Parathyroid adenoma (tissue), 2 donors: ENCODE data around the gene PTPN3.

Experiments
- H2AFZ ChIP-seq: fragments of 300-600 bp; sonication (generic); one replicate; pipeline ENCODE4 v1.7.0; 2017; ENCODE audit warnings: antibody characterized with exemption, mild to moderate bottlenecking
- H3K27ac ChIP-seq: fragments of 300-600 bp; sonication (generic); one replicate; pipeline ENCODE4 v1.7.0; 2017
- H3K27me3 ChIP-seq: fragments of 300-600 bp; sonication (generic); one replicate; pipeline ENCODE4 v1.7.0; 2017; ENCODE audit warnings: low read length; ENCODE audit not compliant: control insufficient read depth, insufficient read depth
- H3K36me3 ChIP-seq: fragments of 300-600 bp; sonication (generic); one replicate; pipeline ENCODE4 v1.7.0; 2017; ENCODE audit warnings: low read length; ENCODE audit not compliant: control insufficient read depth, insufficient read depth
- H3K4me1 ChIP-seq: fragments of 300-600 bp; sonication (generic); one replicate; pipeline ENCODE4 v1.7.0; 2017; ENCODE audit warnings: control low read depth
- H3K4me2 ChIP-seq: fragments of 300-600 bp; sonication (generic); one replicate; pipeline ENCODE4 v1.7.0; 2017; ENCODE audit warnings: low read length
- H3K4me3 ChIP-seq: fragments of 300-600 bp; sonication (generic); one replicate; pipeline ENCODE4 v1.7.0; 2017; ENCODE audit warnings: low read depth, low read length
- H3K79me2 ChIP-seq: fragments of 300-600 bp; sonication (generic); one replicate; pipeline ENCODE4 v1.7.0; 2017; ENCODE audit warnings: control low read depth
- H3K9ac ChIP-seq: fragments of 300-600 bp; sonication (generic); one replicate; pipeline ENCODE4 v1.7.0; 2017; ENCODE audit warnings: mild to moderate bottlenecking
- H3K9me3 ChIP-seq: fragments of 300-600 bp; sonication (generic); one replicate; pipeline ENCODE4 v1.7.0; 2017; ENCODE audit warnings: low read length; ENCODE audit not compliant: control insufficient read depth
- CTCF ChIP-seq: fragments of 300-600 bp; sonication (generic); IDR thresholded peaks from one replicate; pipeline ENCODE4 v1.7.0; 2017; ENCODE audit warnings: antibody characterized with exemption, mild to moderate bottlenecking
- donor health status: primary hyperparathyroidism.

Gene PTPN3

GRCh38 chr9:109403116-109403515 lies 95.0 kb downstream of the PTPN3 start:
- Histone ChIP-seq H3K27ac (no peak overlapping the region), H3K27me3 (no peaks in the 10 kb centered on the region)

GRCh38 chr9:109401990-109402318 lies 96.2 kb downstream of the PTPN3 start:
- Histone ChIP-seq H2AFZ (no peak overlapping the region), H3K79me2 (no peaks in the 10 kb centered on the region), H3K27ac (no peak overlapping the region), H3K9me3 (no peaks in the 10 kb centered on the region), H3K4me3 (no peak overlapping the region), H3K9ac (no peak overlapping the region), H3K36me3 (no peaks in the 10 kb centered on the region), H3K27me3 (no peaks in the 10 kb centered on the region), H3K4me1 (no peaks in the 10 kb centered on the region), H3K4me2 (no peak overlapping the region)
- no peak for TF ChIP-seq CTCF

More at GRCh38 chr9:109403116-109403515, 95.0 kb downstream of the PTPN3 start:
- H3K79me2 ChIP-seq: no peaks in the 10 kb centered on the region
- H2AFZ ChIP-seq: no peak overlapping the region
- TF ChIP-seq CTCF: no peak
- no peak overlapping the region for H3K9ac ChIP-seq
- no peak overlapping the region for H3K4me3 ChIP-seq
- no peaks in the 10 kb centered on the region for H3K9me3 ChIP-seq
- no peaks in the 10 kb centered on the region for H3K36me3 ChIP-seq
- no peaks in the 10 kb centered on the region for H3K4me1 ChIP-seq
- no peak overlapping the region for H3K4me2 ChIP-seq

DNA sequence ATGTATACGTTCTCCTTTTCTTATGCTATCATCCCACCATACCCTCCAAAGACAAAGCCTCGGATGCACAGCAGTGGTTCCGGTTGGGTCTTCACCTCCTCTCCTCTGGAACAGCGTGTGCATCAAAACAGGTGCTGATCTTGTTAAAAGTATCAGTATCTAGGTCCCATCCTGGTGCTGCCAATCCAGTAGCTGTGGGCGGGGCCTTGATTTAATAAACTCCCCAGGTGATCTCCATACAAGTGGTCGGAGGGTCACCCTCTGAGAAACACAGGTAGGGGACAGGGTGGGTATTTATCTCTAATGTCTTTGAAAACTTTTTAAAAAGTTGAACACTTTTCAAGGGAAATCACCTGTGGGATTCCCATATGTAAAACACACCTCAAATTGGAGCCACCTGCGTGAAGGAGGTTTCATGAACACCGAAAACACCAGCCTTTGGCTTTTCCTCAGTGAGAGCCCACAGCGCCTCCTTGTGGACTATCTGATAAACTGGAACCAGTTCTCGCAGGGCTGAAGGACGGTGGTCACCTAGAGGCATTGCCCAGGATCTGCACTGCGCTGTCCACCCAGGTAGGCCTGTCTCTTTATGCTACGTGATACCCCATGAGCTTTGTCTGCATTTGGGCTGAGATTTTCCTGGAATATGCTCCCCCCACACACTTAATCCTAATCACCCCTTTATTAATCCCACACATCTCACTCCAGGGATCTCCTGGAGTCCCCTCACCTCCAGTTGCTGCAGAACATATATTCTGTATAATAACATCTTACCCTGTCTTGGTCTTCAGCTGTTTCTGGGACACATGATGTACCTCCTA lies 96.7 kb downstream of the PTPN3 start:
- Histone ChIP-seq H3K36me3 (no peaks in the 10 kb centered on the region), H3K4me3 (no peak overlapping the region), H3K4me1 (no peaks in the 10 kb centered on the region), H3K9me3 (no peaks in the 10 kb centered on the region), H3K27me3 (no peaks in the 10 kb centered on the region), H3K4me2 (no peak overlapping the region), H3K9ac (no peak overlapping the region), H2AFZ (no peak overlapping the region), H3K79me2 (no peaks in the 10 kb centered on the region), H3K27ac (no peak overlapping the region)
- peak; percentile 47 for TF ChIP-seq CTCF

- Histone ChIP-seq H3K4me3 (no peak overlapping the region), H3K9ac (no peak overlapping the region), H3K9me3 (no peaks in the 10 kb centered on the region), H3K36me3 (no peaks in the 10 kb centered on the region), H3K27me3 (no peaks in the 10 kb centered on the region), H3K79me2 (no peaks in the 10 kb centered on the region), H3K27ac (no peak overlapping the region), H3K4me1 (no peaks in the 10 kb centered on the region), H2AFZ (no peak overlapping the region), H3K4me2 (no peak overlapping the region)
- no peak for TF ChIP-seq CTCF
Measured at GRCh38 chr9:109399258-109399767, 98.8 kb downstream of the PTPN3 start.

DNA sequence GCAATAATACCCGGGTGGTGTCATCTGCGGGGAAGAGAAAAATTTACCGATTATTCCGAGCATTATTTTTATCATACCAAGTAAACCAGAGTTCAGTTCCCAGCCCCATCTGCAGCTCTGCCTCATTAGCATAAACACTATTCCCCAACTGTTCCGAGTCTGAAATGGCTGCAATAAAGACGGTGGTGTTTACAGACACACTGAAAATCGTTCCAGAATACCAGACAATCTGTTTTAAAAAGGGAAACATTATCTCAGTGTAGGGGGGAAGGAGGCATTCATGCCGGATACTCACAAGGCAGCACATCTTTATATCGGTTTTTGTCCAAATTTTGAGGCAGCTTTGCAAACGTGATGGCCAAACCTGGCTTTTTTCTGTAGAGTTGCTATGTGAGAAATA lies 106.9 kb downstream of the PTPN3 start:
- H3K27ac ChIP-seq: no peak overlapping the region
- H3K4me1 ChIP-seq: no peaks in the 10 kb centered on the region
- no peaks in the 10 kb centered on the region for H3K79me2 ChIP-seq
- H2AFZ ChIP-seq: no peak overlapping the region
- H3K4me3 ChIP-seq: no peak overlapping the region
- H3K9me3 ChIP-seq: no peaks in the 10 kb centered on the region
- no peaks in the 10 kb centered on the region for H3K36me3 ChIP-seq
- no peak overlapping the region for H3K4me2 ChIP-seq
- no peak for TF ChIP-seq CTCF
- H3K9ac ChIP-seq: no peak overlapping the region
- H3K27me3 ChIP-seq: no peaks in the 10 kb centered on the region
